ENCODE data around the gene CD300H.

Gene CD300H

DNA sequence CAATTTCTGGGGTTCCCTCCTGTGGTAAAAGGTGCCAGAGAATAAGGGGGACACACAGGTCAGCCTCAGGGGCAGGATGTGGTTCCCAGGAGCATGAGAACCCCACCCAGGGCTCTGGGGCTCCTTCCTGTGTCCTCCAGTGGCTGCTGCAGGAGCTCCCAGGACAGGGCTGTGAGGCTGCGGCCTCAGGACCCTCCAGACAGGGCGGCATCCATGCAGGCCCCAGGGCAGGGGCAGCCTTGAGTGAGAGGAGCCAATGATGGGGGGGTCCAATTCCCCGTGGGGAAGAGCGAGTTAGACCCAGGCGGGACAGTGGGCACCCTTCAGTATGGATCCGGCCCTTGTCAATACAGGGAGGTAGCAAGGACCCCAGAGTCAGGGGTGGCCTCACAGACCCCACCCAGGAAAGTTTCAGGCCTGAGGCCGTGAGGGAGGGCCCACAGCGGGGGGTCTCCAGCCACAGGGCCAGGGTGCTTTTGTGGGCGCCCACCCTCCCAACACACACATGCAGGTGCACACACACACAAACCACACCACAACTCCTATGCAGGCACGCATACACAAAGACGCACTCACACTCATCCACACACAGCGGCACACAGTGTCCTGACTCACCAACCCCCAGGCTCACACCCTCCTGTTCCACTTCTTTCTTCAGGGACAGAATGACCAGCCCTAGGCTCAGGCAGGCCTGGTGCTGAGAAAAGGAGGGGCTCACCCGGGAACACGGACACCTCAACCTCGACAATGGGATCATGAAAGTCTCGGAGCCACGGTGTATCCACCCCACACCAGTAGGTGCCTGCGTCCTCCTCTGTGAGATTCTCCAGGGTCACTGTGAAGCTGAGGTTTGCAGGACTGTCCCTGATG, 23.2 kb downstream of the CD300H start:
- no peak overlapping the region for H3K27ac ChIP-seq
- TF ChIP-seq, protein P1, sequence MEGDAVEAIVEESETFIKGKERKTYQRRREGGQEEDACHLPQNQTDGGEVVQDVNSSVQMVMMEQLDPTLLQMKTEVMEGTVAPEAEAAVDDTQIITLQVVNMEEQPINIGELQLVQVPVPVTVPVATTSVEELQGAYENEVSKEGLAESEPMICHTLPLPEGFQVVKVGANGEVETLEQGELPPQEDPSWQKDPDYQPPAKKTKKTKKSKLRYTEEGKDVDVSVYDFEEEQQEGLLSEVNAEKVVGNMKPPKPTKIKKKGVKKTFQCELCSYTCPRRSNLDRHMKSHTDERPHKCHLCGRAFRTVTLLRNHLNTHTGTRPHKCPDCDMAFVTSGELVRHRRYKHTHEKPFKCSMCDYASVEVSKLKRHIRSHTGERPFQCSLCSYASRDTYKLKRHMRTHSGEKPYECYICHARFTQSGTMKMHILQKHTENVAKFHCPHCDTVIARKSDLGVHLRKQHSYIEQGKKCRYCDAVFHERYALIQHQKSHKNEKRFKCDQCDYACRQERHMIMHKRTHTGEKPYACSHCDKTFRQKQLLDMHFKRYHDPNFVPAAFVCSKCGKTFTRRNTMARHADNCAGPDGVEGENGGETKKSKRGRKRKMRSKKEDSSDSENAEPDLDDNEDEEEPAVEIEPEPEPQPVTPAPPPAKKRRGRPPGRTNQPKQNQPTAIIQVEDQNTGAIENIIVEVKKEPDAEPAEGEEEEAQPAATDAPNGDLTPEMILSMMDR (IDR thresholded peaks at IDR 0.05): no peak
- TF ChIP-seq ZFX (IDR thresholded peaks at IDR 0.05; ENCODE audit: borderline replicate concordance): no peak

DNA sequence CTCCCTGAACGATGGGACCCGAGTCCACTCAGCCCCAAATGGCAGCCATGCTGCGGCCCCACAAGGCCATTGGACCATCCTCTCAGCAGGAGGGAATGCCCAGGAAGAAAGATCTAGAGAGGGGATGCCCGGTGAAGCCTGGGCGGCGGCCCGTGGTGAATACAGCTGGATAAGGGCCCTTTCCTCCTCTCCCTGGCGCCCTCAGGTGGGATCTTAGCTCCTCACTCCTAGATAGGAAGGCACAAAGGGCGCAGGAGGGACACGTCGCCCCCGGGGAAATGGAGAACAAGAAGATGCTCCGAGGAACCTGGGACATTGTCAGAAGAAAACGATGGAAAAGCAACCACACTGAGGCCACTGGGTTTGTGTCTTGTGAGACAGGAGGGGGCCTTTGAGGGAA, 23.9 kb downstream of the CD300H start:
- H3K27ac ChIP-seq: no peak overlapping the region
- TF ChIP-seq, protein P1 (IDR thresholded peaks at IDR 0.05): no peak
- TF ChIP-seq ZFX (IDR thresholded peaks at IDR 0.05; ENCODE audit: borderline replicate concordance): no peak

DNA sequence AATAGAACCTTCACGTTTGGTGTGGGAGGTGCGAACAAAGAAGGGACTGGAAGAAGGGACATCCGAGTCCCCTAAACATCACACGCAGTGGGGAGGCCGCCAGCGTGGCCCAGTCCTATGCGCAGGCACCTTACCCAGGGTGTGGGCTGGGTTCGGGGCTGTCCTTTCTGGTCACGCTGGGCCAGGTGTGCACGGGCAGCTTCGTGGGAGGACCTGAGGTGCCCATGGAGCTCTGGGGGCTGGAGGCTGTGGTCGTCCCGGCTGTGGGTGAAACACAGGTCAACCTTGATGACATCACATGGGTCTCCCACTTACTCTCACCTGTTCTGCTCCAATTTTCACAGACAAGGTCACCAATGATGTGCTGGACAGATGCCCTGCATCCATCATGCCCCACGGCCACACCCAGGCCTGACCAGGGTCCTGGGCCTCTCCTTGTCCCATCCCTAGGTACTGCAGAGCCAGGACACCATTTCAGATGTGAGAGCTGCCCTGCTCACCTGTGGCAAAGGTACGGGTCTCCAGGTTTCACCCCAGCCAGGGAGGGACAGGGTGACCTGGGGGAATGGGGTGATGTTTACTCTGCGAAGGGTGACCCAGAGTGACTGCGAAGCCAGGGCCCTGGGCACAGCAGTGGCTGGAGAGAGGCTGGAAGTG, 24.5 kb downstream of the CD300H start:
- H3K27ac ChIP-seq: no peak overlapping the region
- TF ChIP-seq, protein P1 (IDR thresholded peaks at IDR 0.05): no peak
- TF ChIP-seq ZFX (IDR thresholded peaks at IDR 0.05; ENCODE audit: borderline replicate concordance): no peak

DNA sequence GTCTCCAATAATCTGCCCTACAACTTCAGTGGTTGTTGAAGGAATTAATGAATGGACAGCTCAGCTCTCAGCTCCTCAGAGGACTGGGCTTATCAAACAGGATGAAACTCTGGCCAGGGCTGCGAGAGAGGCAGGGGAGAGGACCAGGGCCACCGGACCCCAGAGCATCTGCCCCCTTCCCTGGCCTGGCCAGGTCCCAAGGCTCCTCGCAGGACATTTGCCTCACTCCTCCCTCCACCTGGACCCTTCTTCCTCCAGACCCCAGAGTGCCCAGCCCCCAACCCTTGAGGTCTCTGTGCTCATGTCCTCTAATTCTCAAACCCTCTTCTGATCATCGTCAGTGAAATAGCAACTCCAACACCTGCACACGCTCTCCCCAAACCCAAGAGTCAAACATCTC, 25.1 kb downstream of the CD300H start:
- TF ChIP-seq, protein P1 (IDR thresholded peaks at IDR 0.05): no peak
- TF ChIP-seq ZFX (IDR thresholded peaks at IDR 0.05; ENCODE audit: borderline replicate concordance): no peak
- no peak overlapping the region for H3K27ac ChIP-seq

DNA sequence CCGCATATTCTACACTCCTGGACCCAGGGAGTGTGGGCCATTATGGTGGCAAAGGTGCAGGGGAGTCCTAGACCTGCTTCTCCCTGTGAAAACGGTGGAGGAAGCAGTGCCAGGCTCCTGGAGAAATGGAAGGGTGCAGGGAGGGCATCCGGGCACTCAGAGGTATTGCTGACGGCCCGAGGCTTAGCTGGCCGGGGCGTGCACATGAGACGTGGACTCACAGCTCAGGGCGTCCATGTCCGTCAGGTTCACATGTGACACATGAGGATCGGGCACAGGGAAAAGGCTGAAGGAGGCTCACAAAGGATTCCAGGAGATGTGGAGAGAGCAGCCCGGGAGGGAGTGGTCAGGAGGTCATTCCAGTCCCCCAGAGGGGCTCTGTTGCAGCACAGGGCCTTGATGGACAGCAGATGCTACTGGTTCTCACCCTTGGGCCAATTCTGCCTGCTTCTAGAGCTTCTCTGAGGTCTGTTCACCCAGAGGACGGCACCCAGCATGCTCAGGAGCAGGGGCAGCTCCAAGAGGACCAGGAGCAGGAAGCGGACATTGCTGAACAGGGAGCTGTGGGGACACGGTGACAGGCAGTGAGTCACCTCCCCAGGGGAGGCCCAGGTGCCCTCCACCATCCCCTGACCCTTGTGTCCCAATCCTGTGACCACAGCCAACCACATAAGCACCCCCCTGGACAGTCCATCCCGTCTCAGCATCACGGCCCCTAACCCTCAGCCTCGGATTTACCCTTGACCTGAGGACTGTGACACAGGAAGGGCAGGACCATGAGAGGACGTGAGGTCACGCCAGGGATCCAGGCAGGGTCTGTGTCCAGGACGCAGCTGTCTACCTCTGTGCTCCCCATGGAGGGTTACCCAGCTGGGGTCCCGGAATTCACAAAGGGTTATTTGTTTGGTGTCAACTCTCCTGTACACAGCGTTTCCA, 25.9 kb downstream of the CD300H start:
- TF ChIP-seq ZFX (IDR thresholded peaks at IDR 0.05; ENCODE audit: borderline replicate concordance): no peak
- TF ChIP-seq, protein P1 (IDR thresholded peaks at IDR 0.05): no peak
- no peak overlapping the region for H3K27ac ChIP-seq

DNA sequence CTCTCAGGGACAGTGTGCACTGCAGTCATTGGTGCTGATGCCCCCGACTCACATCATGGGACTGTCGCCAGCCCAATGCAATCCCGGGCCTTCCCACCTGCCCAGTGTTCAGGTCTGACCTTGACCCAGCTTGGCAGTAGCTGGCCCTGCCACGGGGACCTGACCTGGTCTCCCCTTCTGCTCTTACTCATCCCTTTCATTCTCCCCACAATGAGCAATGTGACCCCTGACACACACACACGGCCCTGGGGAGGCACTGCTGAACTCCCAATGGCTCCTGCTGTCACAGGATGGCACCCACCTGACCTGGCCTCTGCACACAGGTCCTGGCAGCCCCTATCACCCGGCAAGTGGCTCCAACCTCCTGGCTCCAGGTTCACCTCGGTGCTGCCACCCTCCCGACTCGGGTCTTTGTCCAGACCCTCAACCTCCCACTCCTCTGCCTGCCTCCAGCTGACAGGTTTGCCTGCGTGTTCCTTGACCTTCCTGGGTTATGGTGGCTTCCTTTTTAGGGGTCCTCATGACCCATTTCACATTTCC, 28.0 kb downstream of the CD300H start:
- TF ChIP-seq, protein P1 (IDR thresholded peaks at IDR 0.05): no peak
- no peak for TF ChIP-seq ZFX (IDR thresholded peaks at IDR 0.05; ENCODE audit: borderline replicate concordance)
- no peak overlapping the region for H3K27ac ChIP-seq
